C4-2B (cell line): Measurements from ENCODE around the gene CORO1C.

Source experiments
- H3K27ac ChIP-seq: fragments of 450-650 bp; 2 replicates; pipeline ENCODE4 v1.5.1; 2017
- ZFX ChIP-seq: fragments of 450-650 bp; IDR thresholded peaks from 2 replicates; pipeline ENCODE4 v1.6.1; 2017
- TF ChIP-seq, protein P1 (sequence below): fragments of 450-650 bp; conservative IDR thresholded peaks from 2 replicates; pipeline ENCODE4 v1.5.1; 2017; ENCODE audit warnings: mild to moderate bottlenecking

CORO1C gene

DNA sequence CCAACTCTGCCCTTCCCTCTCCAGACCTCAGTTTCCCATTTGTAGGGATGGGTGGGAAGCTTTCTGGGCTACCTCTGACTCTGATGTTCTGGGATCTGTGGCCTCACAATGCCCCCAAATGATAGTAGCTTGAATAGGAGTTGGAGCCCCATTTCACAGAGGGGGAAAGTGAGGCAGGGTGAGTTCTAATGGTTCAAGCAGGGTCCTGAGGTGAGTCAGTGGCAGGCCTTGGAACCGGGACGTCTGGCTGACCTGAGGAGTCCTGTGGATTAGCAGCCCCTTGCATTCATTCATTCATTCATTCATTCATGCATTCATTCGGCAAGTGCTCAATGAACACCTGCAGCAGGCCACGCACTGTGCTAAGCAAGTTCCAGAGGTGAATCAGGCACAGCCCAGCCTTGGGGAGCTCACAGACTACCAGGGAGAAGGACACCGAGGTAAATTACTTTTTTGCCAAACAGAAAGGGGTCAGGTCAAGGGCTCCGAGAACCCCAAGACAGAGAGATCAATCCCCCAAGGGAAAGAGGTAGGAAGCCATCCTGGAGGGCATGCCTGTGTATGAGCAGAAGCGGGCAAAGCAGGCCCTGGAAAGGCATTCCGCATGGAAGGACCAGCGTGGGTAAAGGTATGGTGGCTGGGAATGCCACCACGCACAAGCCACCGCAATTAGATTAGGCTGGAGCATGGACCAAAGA is 132.6 kb downstream of the CORO1C start:
- TF ChIP-seq ZFX: no peak
- TF ChIP-seq, protein P1, sequence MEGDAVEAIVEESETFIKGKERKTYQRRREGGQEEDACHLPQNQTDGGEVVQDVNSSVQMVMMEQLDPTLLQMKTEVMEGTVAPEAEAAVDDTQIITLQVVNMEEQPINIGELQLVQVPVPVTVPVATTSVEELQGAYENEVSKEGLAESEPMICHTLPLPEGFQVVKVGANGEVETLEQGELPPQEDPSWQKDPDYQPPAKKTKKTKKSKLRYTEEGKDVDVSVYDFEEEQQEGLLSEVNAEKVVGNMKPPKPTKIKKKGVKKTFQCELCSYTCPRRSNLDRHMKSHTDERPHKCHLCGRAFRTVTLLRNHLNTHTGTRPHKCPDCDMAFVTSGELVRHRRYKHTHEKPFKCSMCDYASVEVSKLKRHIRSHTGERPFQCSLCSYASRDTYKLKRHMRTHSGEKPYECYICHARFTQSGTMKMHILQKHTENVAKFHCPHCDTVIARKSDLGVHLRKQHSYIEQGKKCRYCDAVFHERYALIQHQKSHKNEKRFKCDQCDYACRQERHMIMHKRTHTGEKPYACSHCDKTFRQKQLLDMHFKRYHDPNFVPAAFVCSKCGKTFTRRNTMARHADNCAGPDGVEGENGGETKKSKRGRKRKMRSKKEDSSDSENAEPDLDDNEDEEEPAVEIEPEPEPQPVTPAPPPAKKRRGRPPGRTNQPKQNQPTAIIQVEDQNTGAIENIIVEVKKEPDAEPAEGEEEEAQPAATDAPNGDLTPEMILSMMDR: no peak
- H3K27ac ChIP-seq: no peak overlapping the region

DNA sequence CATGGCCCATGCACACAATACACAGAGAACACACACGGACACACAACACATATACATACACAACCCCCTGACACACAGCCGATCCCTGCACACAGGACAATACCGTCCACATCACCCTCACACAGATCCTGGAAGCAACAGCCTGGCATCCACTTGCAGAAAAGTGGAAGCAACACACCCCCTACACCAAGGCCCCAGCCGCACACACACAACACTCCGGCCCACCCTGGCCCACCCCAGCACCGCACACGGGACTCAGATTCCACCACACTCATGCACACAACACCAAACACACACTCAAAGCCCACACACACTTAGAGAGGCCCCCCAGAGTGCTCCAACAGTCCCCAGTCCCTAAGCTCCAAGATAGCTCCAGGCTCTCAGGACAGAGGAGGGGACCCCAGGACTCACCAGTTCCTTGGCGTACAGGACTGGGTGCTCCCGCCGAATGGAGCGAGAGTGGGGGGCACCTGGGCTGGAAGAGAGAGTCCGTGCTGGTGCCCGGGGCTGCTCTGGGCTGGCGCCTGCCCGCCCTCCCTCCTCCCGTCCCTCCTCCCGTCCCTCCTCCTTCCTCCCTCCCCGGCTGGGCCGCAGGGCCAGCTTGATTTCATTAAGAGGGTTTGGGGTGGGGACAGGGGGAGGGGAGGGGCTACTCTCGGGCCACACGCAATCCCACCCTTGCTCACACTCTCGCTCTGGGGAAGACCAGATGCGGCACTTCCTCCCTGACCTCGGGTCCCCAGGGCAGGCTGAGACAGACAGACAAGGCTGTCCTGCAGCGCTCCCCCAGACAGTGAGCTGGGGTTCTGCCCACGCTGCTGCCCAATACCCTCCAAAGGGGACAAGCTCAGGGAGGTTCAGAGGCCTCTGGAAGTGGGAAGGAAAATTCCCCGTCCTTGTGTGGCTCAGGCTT is 133.5 kb downstream of the CORO1C start, which contains the start of gene TMEM119:
TSS of gene TMEM119 (minus strand) at position 526 of the 913 bp plus-strand sequence. CDS start 5,701 bp downstream, outside the sequence.
- no peak for TF ChIP-seq ZFX
- TF ChIP-seq, protein P1: no peak
- no peak within 1 kb of the TSS for H3K27ac ChIP-seq

DNA sequence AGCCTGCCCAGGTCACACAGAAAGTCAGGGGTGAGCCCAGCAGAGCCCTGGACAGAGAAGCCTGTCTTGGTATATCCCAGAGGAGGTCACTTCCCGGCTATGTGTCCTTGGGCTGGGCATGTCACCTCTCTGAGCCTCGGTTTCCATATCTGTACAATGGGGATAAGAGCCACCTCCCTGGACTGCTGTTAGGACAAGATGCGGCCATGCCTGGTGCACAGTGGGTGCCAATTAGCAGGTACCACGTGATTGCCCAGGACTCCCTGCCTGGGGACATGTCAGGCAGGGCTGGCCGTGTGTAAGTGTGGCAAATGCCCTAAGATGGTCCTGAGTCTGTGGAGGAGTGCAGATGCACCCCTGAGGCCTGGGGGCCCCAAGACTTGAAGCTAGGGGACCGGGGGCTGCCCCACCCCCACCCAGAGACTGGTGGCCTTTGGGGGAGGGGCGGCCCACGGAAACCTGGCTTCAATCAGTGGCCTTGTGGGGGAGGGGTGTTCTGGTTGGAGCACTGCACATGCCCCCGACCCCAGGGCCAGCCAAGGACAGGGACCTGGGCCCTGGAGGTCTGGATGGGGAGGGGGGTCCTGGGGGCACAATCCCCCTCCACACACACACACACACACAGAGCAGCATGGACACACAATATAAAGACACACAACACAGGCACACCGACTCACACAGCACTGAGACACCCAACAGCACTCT is 134.3 kb downstream of the CORO1C start:
- no peak overlapping the region for H3K27ac ChIP-seq
- TF ChIP-seq ZFX: no peak
- TF ChIP-seq, protein P1: no peak

DNA sequence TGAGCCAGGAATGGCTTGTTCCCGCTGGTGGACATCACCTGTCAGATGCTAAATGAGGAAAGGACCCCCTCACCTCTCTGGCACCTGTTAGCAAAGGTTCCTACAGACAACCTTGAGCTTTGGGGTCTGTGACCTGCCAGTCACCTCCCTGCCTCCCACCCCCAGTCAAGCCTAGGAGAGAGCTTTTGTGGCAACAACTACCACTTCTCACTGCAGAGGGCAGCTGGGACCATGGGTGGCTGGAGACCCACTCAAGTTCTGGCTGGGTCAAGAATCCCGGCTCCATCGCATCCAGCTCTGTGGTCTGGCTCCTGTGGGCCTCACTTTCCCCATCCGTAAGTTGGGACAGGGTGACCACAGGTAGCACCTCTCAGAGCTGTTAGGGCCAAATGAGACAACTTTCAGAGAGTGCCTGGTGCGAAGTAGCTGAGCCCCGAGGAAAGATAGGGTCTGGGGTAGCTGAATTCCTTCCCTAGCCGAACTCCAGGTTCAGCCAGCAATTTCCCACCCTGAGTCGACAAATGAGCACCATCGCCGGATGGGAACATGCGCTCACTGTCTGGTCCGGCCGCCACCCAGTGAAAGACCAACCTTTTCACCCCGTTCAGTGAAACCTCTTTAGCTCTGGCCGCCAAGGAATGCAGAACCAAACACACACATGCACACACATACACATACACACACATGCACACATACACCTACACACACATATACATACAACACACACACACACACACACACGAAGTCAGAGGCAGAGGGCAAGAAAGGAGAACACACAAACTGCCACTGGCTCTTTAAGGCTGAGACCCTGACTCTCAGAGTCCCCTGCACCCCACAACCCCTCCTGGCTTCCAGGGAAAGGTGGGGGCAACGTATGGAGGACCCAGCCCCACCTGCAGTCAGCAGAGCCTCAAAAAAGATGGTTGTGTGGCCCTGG is 135.3 kb downstream of the CORO1C start:
- no peak for TF ChIP-seq ZFX
- TF ChIP-seq, protein P1: no peak
- no peak overlapping the region for H3K27ac ChIP-seq
